GM12878 (cell line): ENCODE data around the gene TMEM201. TPM values are rescaled to one million over a fixed set of nuclear protein-coding genes. Genes with fewer than 3 reads are reported as not detected.

Experiments used
- ATAC-seq: fragments of 200-7000 bp; cut with Tn5 transposase; 3 replicates; pipeline ENCODE4 v1.9.1; 2020; ENCODE audit warnings: mild to moderate bottlenecking, moderate library complexity
- BruUV-seq: library from RNA; stranded (reverse); fragments of 400-500 nt; replicated peaks from 2 replicates; lab custom pipeline; 2021; lab: Mats Ljungman, UMichigan
- CTCF ChIA-PET: fragments of 300-600 bp; sonication (Branson Sonifier 250); formaldehyde crosslinking; extraction: SDS; loops from one replicate; lab custom pipeline; 2021; ENCODE audit warnings: inconsistent platforms; lab: Yijun Ruan, JAX
- POLR2A ChIA-PET: fragments of 350-600 bp; formaldehyde crosslinking; extraction: SDS; loops from one replicate; lab custom pipeline; 2021; ENCODE audit warnings: inconsistent platforms; lab: Charles Lee
- RAD21 ChIA-PET: fragments of 300-600 bp; sonication (Branson Sonifier 250); formaldehyde crosslinking; loops from one replicate; lab custom pipeline; 2023; ENCODE audit warnings: antibody characterized with exemption; ENCODE audit not compliant: unreplicated experiment; lab: Charles Lee
- SMC1A ChIA-PET: fragments of 300-600 bp; sonication (Branson Sonifier 250); formaldehyde crosslinking; loops from one replicate; lab custom pipeline; 2023; ENCODE audit not compliant: unreplicated experiment, uncharacterized antibody; lab: Charles Lee
- DNase-seq: peaks from one replicate; pipeline ENCODE4 v3.0.0-alpha.2; 2011; ENCODE audit warnings: low read depth, low spot score
- FAIRE-seq: peaks from 3 replicates; lab custom pipeline; 2011; peaks lifted over from hg19 to GRCh38; lab: Jason Lieb, UNC
- H2AFZ ChIP-seq: 2 replicates; pipeline ENCODE4 v1.6.0; 2011; ENCODE audit warnings: low read depth, low read length, control low read depth; ENCODE audit not compliant: control insufficient read depth
- H3K27ac ChIP-seq: 2 replicates; pipeline ENCODE4 v1.5.1; 2011; ENCODE audit warnings: control low read depth; ENCODE audit not compliant: control insufficient read depth, insufficient read depth
- H3K27me3 ChIP-seq, 2 experiments: replicated peaks in 1 of 2; 2 replicates each; pipeline versions ENCODE4 v1.6.0 to v1.6.1; 2011; ENCODE audit warnings: low read length in 1 of 2; ENCODE audit not compliant: control insufficient read depth in 2 of 2, insufficient read depth in 2 of 2
- H3K36me3 ChIP-seq, 2 experiments: 2 replicates each; pipeline ENCODE4 v1.5.1; 2011; ENCODE audit warnings: low read length in 1 of 2; ENCODE audit not compliant: control insufficient read depth in 2 of 2, insufficient read depth in 2 of 2
- H3K4me1 ChIP-seq: 2 replicates; pipeline ENCODE4 v1.6.1; 2011; ENCODE audit warnings: mild to moderate bottlenecking, low read length, moderate library complexity, mixed read lengths; ENCODE audit not compliant: control insufficient read depth, insufficient read depth
- H3K4me2 ChIP-seq: 2 replicates; pipeline ENCODE4 v1.6.0; 2011; ENCODE audit warnings: control low read depth; ENCODE audit not compliant: control insufficient read depth, insufficient read depth
- H3K4me3 ChIP-seq: fragments of 200-600 bp; sonication (generic); 2 replicates; pipeline ENCODE4 v1.5.1; 2016
- H3K79me2 ChIP-seq: 2 replicates; pipeline ENCODE4 v1.6.0; 2011; ENCODE audit warnings: low read length; ENCODE audit not compliant: control insufficient read depth, insufficient read depth
- H3K9ac ChIP-seq: 2 replicates; pipeline ENCODE4 v1.8.0; 2011; ENCODE audit warnings: low read length, control low read depth, mixed read lengths; ENCODE audit not compliant: control insufficient read depth, insufficient read depth
- H3K9me3 ChIP-seq: replicated peaks from 3 replicates; pipeline ENCODE4 v1.5.1; 2011; ENCODE audit warnings: mild to moderate bottlenecking, low read length; ENCODE audit not compliant: control insufficient read depth, insufficient read depth
- H4K20me1 ChIP-seq: 2 replicates; pipeline ENCODE4 v1.6.0; 2011; ENCODE audit not compliant: control insufficient read depth, insufficient read depth
- BCL11A ChIP-seq: IDR thresholded peaks from 2 replicates; pipeline ENCODE4 v1.6.1; 2011; ENCODE audit warnings: low read depth, low read length
- CBX3 ChIP-seq: fragments of 200-600 bp; sonication (generic); IDR thresholded peaks from 2 replicates; pipeline ENCODE4 v1.6.1; 2016; ENCODE audit warnings: low read depth, borderline replicate concordance
- CHD4 ChIP-seq: fragments of 200-600 bp; sonication (generic); IDR thresholded peaks from 2 replicates; pipeline ENCODE4 v1.6.1; 2016; ENCODE audit warnings: mild to moderate bottlenecking
- NFIC ChIP-seq: IDR thresholded peaks from 2 replicates; pipeline ENCODE4 v1.6.1; 2012; ENCODE audit warnings: low read depth, mild to moderate bottlenecking, inconsistent platforms, low read length, moderate library complexity
- NR2C2 ChIP-seq: IDR thresholded peaks from 2 replicates; pipeline ENCODE4 v1.6.1; 2011; ENCODE audit warnings: borderline replicate concordance, low read depth; ENCODE audit not compliant: control insufficient read depth, insufficient read length
- NR2F1 ChIP-seq: fragments of 450-650 bp; conservative IDR thresholded peaks from 2 replicates; pipeline ENCODE4 v1.6.1; 2017; ENCODE audit warnings: mild to moderate bottlenecking
- SIX5 ChIP-seq: IDR thresholded peaks from 2 replicates; pipeline ENCODE4 v1.6.1; 2011; ENCODE audit warnings: mild to moderate bottlenecking, low read depth, low read length, moderate library complexity; ENCODE audit not compliant: severe bottlenecking
- SP1 ChIP-seq: IDR thresholded peaks from one replicate; pipeline ENCODE4 v1.6.1; 2011; ENCODE audit warnings: low read depth, low read length
- TCF7 ChIP-seq: IDR thresholded peaks from 2 replicates; pipeline ENCODE4 v1.6.1; 2014; ENCODE audit warnings: antibody characterized with exemption, borderline replicate concordance
- ZZZ3 ChIP-seq: IDR thresholded peaks from 2 replicates; pipeline ENCODE4 v1.6.1; 2011; ENCODE audit warnings: low read depth; ENCODE audit not compliant: control insufficient read depth, insufficient read length
- WGBS: methylation state at CpG from one replicate; pipeline ENCODE4 v1.1.6; 2016; ENCODE audit warnings: low lambda C conversion rate; ENCODE audit not compliant: insufficient replicate concordance, insufficient coverage; ENCODE audit errors: missing lambda C conversion rate; 5-methylcytosine and 5-hydroxymethylcytosine counted together
- in situ Hi-C: fragments of 300-500 bp; cut with MboI; formaldehyde crosslinking; loops from 9 replicates; pipeline ENCODE4 v1.14.3; 2018; ENCODE audit warnings: mixed read lengths
- intact Hi-C: fragments of 100-400 bp; cut with micrococcal nuclease; formaldehyde crosslinking; loops from one replicate; pipeline ENCODE4 v1.14.2; 2022; ENCODE audit not compliant: unreplicated experiment
- polyA plus RNA-seq, 11 experiments: library from polyadenylated mRNA; depleted of rRNA in 4 of 11; unstranded in 6 of 11; stranded (reverse) in 5 of 11; fragments of >200 nt; fragmentation: Nextera tagmentation in 4 of 11; fragmentation: Illumina TruSeq in 1 of 11; extraction: Ambion mirVana in 4 of 11; extraction: Trizol in 1 of 11; gene quantifications; 1 replicate in 1 of 11; 2 replicates in 10 of 11; pipeline versions ENCODE4 v1.2.1 to v1.2.3, GENCODE V29; 2011 to 2016; ENCODE audit warnings: inconsistent platforms in 2 of 11, missing spikeins in 2 of 11, low read depth in 1 of 11
- total RNA-seq, 4 experiments: library from RNA; depleted of rRNA in 3 of 4; stranded (reverse); fragments of >200 nt in 3 of 4; fragmentation: Illumina TruSeq in 1 of 4; extraction: Trizol in 1 of 4; gene quantifications; 2 replicates each; pipeline versions ENCODE4 v1.2.1 to v1.2.3, GENCODE V29; 2013 to 2021
- TF ChIP-seq, protein P1 (sequence below): fragments of 450-650 bp; IDR thresholded peaks from 2 replicates; pipeline ENCODE4 v1.6.1; 2018; ENCODE audit warnings: borderline replicate concordance, mild to moderate bottlenecking; ENCODE audit not compliant: partially characterized antibody
- TF ChIP-seq, protein P2 (sequence below): fragments of 450-650 bp; IDR thresholded peaks from 2 replicates; pipeline ENCODE4 v1.6.1; 2017; ENCODE audit warnings: low read depth, mild to moderate bottlenecking, moderate library complexity

Gene TMEM201
- total and polyA plus RNA-seq, 10 of the 15 experiments (the other 5 are each of a cell fraction or from before 2014, with no cell fraction given) = 0.13 to 26.6 (median 6.1) TPM

DNA sequence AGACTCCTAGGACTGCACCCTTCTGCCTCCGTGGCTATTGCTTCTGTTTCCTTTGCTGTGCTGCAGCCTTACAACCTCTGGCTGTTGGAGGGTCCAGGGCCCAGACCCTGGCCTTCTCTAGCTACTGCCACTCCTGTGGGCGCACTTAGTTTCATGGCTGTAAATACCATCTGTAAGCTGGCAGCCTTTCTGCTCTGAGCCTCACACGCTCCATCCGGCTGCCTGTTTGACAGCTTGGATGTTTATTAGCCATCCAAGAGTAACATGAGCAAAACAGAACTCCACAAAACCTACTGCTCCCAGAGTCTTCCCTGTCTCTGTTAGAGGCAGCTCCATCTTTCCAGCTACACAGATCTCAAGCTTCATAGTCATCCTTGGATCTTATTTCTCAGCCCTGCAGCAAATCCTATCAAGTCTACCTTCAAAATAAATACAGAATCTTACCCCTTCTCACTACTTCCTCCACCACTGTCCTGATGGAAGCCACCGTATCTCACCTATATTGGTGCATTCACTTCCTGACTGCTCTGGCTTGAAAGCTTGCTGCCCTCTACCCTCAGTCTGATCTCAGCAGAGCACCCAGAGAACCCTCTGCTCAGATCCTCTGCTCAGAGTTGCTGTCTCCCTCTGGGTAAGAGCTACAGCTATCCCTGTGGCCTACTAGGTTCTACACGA lies 30.3 kb upstream of the TMEM201 start:
- Histone ChIP-seq H3K36me3 (peaks cover 11 to 12% of the 10 kb centered on the region in 2 experiments), H3K9ac (no peak overlapping the region), H3K4me1 (no peaks in the 10 kb centered on the region), H3K4me3 (no peak overlapping the region), H3K4me2 (no peak overlapping the region), H3K9me3 (no peaks in the 10 kb centered on the region), H3K27me3 (no peaks in the 10 kb centered on the region), H4K20me1 (no peaks in the 10 kb centered on the region), H3K79me2 (no peaks in the 10 kb centered on the region; the same call in 1 of the 2 replicates), H2AFZ (no peak overlapping the region), H3K27ac (no peak overlapping the region)
- CTCF ChIA-PET = interaction anchor here (1.2 kb wide), 1 partner anchor 15 kb away, joined by 3 read pairs; no protein-coding TSS in a partner anchor
- in situ Hi-C loops (no loop called here), intact Hi-C loops (no loop called here)
- TF ChIP-seq TCF7 (no peak), CBX3 (no peak), NR2F1 (no peak), NFIC (no peak), SP1 (no peak), CHD4 (no peak), ZZZ3 (no peak), SIX5 (no peak), NR2C2 (no peak), BCL11A (no peak)
- TF ChIP-seq, protein P1, sequence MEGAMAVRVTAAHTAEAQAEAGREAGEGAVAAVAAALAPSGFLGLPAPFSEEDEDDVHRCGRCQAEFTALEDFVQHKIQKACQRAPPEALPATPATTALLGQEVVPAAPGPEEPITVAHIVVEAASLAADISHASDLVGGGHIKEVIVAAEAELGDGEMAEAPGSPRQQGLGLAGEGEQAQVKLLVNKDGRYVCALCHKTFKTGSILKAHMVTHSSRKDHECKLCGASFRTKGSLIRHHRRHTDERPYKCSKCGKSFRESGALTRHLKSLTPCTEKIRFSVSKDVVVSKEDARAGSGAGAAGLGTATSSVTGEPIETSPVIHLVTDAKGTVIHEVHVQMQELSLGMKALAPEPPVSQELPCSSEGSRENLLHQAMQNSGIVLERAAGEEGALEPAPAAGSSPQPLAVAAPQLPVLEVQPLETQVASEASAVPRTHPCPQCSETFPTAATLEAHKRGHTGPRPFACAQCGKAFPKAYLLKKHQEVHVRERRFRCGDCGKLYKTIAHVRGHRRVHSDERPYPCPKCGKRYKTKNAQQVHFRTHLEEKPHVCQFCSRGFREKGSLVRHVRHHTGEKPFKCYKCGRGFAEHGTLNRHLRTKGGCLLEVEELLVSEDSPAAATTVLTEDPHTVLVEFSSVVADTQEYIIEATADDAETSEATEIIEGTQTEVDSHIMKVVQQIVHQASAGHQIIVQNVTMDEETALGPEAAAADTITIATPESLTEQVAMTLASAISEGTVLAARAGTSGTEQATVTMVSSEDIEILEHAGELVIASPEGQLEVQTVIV = no peak
- TF ChIP-seq, protein P2, sequence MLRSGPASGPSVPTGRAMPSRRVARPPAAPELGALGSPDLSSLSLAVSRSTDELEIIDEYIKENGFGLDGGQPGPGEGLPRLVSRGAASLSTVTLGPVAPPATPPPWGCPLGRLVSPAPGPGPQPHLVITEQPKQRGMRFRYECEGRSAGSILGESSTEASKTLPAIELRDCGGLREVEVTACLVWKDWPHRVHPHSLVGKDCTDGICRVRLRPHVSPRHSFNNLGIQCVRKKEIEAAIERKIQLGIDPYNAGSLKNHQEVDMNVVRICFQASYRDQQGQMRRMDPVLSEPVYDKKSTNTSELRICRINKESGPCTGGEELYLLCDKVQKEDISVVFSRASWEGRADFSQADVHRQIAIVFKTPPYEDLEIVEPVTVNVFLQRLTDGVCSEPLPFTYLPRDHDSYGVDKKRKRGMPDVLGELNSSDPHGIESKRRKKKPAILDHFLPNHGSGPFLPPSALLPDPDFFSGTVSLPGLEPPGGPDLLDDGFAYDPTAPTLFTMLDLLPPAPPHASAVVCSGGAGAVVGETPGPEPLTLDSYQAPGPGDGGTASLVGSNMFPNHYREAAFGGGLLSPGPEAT = no peak
- DNase-seq = no peak
- 88% methylated on average over 6 of the region's 6 CpGs for WGBS
- SMC1A ChIA-PET = no interaction called here
- no TSS peak for BruUV-seq
- POLR2A ChIA-PET = interaction anchor here (0.5 kb wide), 1 partner anchor 87 kb away, joined by 7 read pairs; no protein-coding TSS in a partner anchor
- ATAC-seq = no peak
- RAD21 ChIA-PET = no interaction called here
- no peak for FAIRE-seq
